Adrenal gland (tissue), 5 donors: ENCODE results near the gene TUBE1.

Source experiments
- POLR2A ChIP-seq, 2 donors: fragments of 450-650 bp; IDR thresholded peaks; one replicate each; pipeline ENCODE4 v1.6.1; 2017; ENCODE audit warnings: antibody characterized with exemption in 2 of 2, mild to moderate bottlenecking in 2 of 2, moderate library complexity in 1 of 2
- TF ChIP-seq, protein P1 (sequence below), 6 experiments: fragments of 450-650 bp in 4 of 6; fragments of 200-600 bp in 2 of 6; sonication (generic) in 1 of 6; IDR thresholded peaks; 1 replicate in 5 of 6; 2 replicates in 1 of 6; pipeline versions ENCODE4 v1.5.1 to v1.8.0; 2016 to 2021; ENCODE audit warnings: antibody characterized with exemption in 6 of 6, mild to moderate bottlenecking in 2 of 6, moderate library complexity in 1 of 6
- donor health status: DM: no; HTN: no; CAD: no.

DNA sequence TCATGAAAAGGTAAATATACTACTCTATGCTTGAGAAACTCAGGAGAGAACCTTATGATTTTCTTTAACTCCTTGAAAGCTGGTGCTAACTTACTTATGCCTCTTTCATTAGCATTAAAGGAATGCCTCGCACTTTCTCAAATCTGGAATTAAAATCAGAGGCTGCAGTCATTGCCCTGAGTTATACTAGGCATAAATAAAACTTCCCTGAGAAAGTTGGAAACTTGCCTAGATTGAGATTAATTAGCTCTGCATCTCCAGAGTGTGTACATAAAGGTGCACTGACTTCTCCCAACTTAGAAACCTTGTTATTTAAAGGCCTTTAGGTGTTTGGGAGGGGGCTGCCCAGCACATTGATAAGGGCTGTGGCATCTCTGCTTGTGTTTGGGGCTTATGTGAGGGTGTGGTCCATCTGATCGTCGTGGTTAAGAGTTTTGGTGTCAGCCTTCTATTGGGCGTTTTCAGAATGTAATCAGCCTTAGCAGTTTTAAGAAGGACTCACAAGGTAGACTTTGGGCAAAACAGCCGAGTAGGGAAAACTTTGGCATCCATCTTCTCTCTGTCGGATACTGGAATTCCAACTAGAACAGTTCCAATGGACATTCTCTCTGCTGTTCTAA, 65.5 kb downstream of the TUBE1 start:
- TF ChIP-seq, protein P1, sequence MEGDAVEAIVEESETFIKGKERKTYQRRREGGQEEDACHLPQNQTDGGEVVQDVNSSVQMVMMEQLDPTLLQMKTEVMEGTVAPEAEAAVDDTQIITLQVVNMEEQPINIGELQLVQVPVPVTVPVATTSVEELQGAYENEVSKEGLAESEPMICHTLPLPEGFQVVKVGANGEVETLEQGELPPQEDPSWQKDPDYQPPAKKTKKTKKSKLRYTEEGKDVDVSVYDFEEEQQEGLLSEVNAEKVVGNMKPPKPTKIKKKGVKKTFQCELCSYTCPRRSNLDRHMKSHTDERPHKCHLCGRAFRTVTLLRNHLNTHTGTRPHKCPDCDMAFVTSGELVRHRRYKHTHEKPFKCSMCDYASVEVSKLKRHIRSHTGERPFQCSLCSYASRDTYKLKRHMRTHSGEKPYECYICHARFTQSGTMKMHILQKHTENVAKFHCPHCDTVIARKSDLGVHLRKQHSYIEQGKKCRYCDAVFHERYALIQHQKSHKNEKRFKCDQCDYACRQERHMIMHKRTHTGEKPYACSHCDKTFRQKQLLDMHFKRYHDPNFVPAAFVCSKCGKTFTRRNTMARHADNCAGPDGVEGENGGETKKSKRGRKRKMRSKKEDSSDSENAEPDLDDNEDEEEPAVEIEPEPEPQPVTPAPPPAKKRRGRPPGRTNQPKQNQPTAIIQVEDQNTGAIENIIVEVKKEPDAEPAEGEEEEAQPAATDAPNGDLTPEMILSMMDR (IDR thresholded peaks at IDR 0.05) = no peak
- no peak for TF ChIP-seq POLR2A (IDR thresholded peaks at IDR 0.05)
